Measurements from ENCODE around the gene CTIF.

CTIF gene

GRCh38 chr18:48557640-48558174 lies 18.9 kb downstream of the CTIF start:
- FAIRE-seq (no peak), DNase-seq (ENCODE audit: insufficient read length) (no peak)
- TF ChIP-seq POLR2AphosphoS5 (IDR thresholded peaks at IDR 0.05; ENCODE audit: low read depth, low read length) (no peak), TAF1 (IDR thresholded peaks at IDR 0.05; ENCODE audit: borderline replicate concordance, low read depth, low read length) (no peak), POLR2A (IDR thresholded peaks at IDR 0.05; ENCODE audit: low read depth, low read length) (no peak)

GRCh38 chr18:48558248-48558647 lies 19.4 kb downstream of the CTIF start:
- no peak for DNase-seq (ENCODE audit: insufficient read length)
- FAIRE-seq = no peak
- no peak for TF ChIP-seq POLR2A (IDR thresholded peaks at IDR 0.05; ENCODE audit: low read depth, low read length)
- no peak for TF ChIP-seq POLR2AphosphoS5 (IDR thresholded peaks at IDR 0.05; ENCODE audit: low read depth, low read length)
- no peak for TF ChIP-seq TAF1 (IDR thresholded peaks at IDR 0.05; ENCODE audit: borderline replicate concordance, low read depth, low read length)

- DNase-seq (ENCODE audit: insufficient read length) (no peak), FAIRE-seq (no peak)
- TF ChIP-seq TAF1 (IDR thresholded peaks at IDR 0.05; ENCODE audit: borderline replicate concordance, low read depth, low read length) = no peak
- no peak for TF ChIP-seq POLR2AphosphoS5 (IDR thresholded peaks at IDR 0.05; ENCODE audit: low read depth, low read length)
- no peak for TF ChIP-seq POLR2A (IDR thresholded peaks at IDR 0.05; ENCODE audit: low read depth, low read length)
Observed at GRCh38 chr18:48560491-48560890, 21.7 kb downstream of the CTIF start.

GRCh38 chr18:48562075-48562474 lies 23.2 kb downstream of the CTIF start:
- DNase-seq (ENCODE audit: insufficient read length) (no peak), FAIRE-seq (no peak)
- TF ChIP-seq TAF1 (IDR thresholded peaks at IDR 0.05; ENCODE audit: borderline replicate concordance, low read depth, low read length) = no peak
- no peak for TF ChIP-seq POLR2A (IDR thresholded peaks at IDR 0.05; ENCODE audit: low read depth, low read length)
- TF ChIP-seq POLR2AphosphoS5 (IDR thresholded peaks at IDR 0.05; ENCODE audit: low read depth, low read length) = no peak

GRCh38 chr18:48563027-48563426 lies 24.2 kb downstream of the CTIF start:
- FAIRE-seq = no peak
- no peak for DNase-seq (ENCODE audit: insufficient read length)
- TF ChIP-seq POLR2A (IDR thresholded peaks at IDR 0.05; ENCODE audit: low read depth, low read length) = no peak
- TF ChIP-seq TAF1 (IDR thresholded peaks at IDR 0.05; ENCODE audit: borderline replicate concordance, low read depth, low read length) = no peak
- TF ChIP-seq POLR2AphosphoS5 (IDR thresholded peaks at IDR 0.05; ENCODE audit: low read depth, low read length) = no peak

- DNase-seq (ENCODE audit: insufficient read length) (no peak), FAIRE-seq (no peak)
- TF ChIP-seq POLR2AphosphoS5 (IDR thresholded peaks at IDR 0.05; ENCODE audit: low read depth, low read length) = no peak
- TF ChIP-seq TAF1 (IDR thresholded peaks at IDR 0.05; ENCODE audit: borderline replicate concordance, low read depth, low read length) = no peak
- TF ChIP-seq POLR2A (IDR thresholded peaks at IDR 0.05; ENCODE audit: low read depth, low read length) = no peak
Observed at GRCh38 chr18:48564139-48564538, 25.3 kb downstream of the CTIF start.

GRCh38 chr18:48565105-48565504 lies 26.3 kb downstream of the CTIF start:
- DNase-seq (ENCODE audit: insufficient read length) = no peak
- TF ChIP-seq TAF1 (IDR thresholded peaks at IDR 0.05; ENCODE audit: borderline replicate concordance, low read depth, low read length) (no peak), POLR2AphosphoS5 (IDR thresholded peaks at IDR 0.05; ENCODE audit: low read depth, low read length) (no peak), POLR2A (IDR thresholded peaks at IDR 0.05; ENCODE audit: low read depth, low read length) (no peak)
- no peak for FAIRE-seq

GRCh38 chr18:48566589-48566988 lies 27.8 kb downstream of the CTIF start:
- DNase-seq (ENCODE audit: insufficient read length) (no peak), FAIRE-seq (no peak)
- no peak for TF ChIP-seq TAF1 (IDR thresholded peaks at IDR 0.05; ENCODE audit: borderline replicate concordance, low read depth, low read length)
- no peak for TF ChIP-seq POLR2AphosphoS5 (IDR thresholded peaks at IDR 0.05; ENCODE audit: low read depth, low read length)
- no peak for TF ChIP-seq POLR2A (IDR thresholded peaks at IDR 0.05; ENCODE audit: low read depth, low read length)

GRCh38 chr18:48567388-48567787 lies 28.6 kb downstream of the CTIF start:
- FAIRE-seq (no peak), DNase-seq (ENCODE audit: insufficient read length) (no peak)
- TF ChIP-seq POLR2A (IDR thresholded peaks at IDR 0.05; ENCODE audit: low read depth, low read length) = no peak
- TF ChIP-seq TAF1 (IDR thresholded peaks at IDR 0.05; ENCODE audit: borderline replicate concordance, low read depth, low read length) = no peak
- no peak for TF ChIP-seq POLR2AphosphoS5 (IDR thresholded peaks at IDR 0.05; ENCODE audit: low read depth, low read length)

GRCh38 chr18:48569139-48569914 lies 30.5 kb downstream of the CTIF start:
- TF ChIP-seq TAF1 (IDR thresholded peaks at IDR 0.05; ENCODE audit: borderline replicate concordance, low read depth, low read length) (no peak), POLR2AphosphoS5 (IDR thresholded peaks at IDR 0.05; ENCODE audit: low read depth, low read length) (no peak), POLR2A (IDR thresholded peaks at IDR 0.05; ENCODE audit: low read depth, low read length) (no peak)
- no peak for FAIRE-seq
- DNase-seq (ENCODE audit: insufficient read length) = no peak

- FAIRE-seq = no peak
- TF ChIP-seq TAF1 (IDR thresholded peaks at IDR 0.05; ENCODE audit: borderline replicate concordance, low read depth, low read length) (no peak), POLR2A (IDR thresholded peaks at IDR 0.05; ENCODE audit: low read depth, low read length) (no peak), POLR2AphosphoS5 (IDR thresholded peaks at IDR 0.05; ENCODE audit: low read depth, low read length) (no peak)
- DNase-seq (ENCODE audit: insufficient read length) = no peak
Observed at GRCh38 chr18:48569915-48570264, 31.1 kb downstream of the CTIF start.

- DNase-seq (ENCODE audit: insufficient read length) = no peak
- TF ChIP-seq POLR2AphosphoS5 (IDR thresholded peaks at IDR 0.05; ENCODE audit: low read depth, low read length) (no peak), POLR2A (IDR thresholded peaks at IDR 0.05; ENCODE audit: low read depth, low read length) (no peak), TAF1 (IDR thresholded peaks at IDR 0.05; ENCODE audit: borderline replicate concordance, low read depth, low read length) (no peak)
Observed at GRCh38 chr18:48570313-48570712, 31.5 kb downstream of the CTIF start.

More at GRCh38 chr18:48570313-48570712, 31.5 kb downstream of the CTIF start:
- FAIRE-seq = no peak
